ENCODE measurements around the gene RNF151.
A peak's percentile ranks its signal among the peaks of the same experiment; 100 is the strongest.
"Not testable (repeated sequence)": the region's sequence is repeated elsewhere in the genome, so short reads cannot be mapped to it uniquely, and the experiment has no call there.

Gene RNF151

DNA sequence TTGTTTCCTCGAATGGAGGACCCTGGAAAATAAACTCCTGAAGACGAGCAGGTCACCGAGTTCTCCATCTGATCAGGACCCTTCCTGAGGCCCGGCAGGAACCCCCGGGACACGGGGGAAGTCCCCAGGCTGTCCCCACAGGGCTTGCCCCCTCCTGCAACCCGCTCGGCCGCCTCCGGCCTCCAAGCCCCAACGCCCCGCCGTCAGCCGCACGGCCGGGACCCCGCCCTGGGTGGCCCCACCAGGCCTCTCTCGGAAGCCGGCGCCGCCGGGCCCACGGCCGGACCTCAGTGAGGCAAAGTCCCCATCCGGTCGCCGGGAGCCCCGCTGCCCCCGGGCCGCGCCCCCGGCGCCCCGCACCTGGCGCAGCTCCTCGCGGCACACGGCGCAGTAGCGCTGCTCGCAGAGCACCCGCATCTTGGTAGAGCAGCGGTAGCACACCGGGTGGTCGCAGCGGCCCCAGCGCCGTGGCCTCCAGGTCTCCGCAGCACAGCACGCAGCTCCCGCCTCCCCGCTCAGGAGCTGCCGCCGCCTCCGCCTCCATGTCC, 42.6 kb downstream of the RNF151 start:
- Mint-ChIP-seq H3K9me3 (ENCODE audit: low read depth) (no peaks in the 10 kb centered on the region), H3K4me1 (ENCODE audit: low read depth) (peaks cover 39% of the 10 kb centered on the region), H3K27me3 (no peaks in the 10 kb centered on the region), H3K36me3 (peaks cover 3% of the 10 kb centered on the region), H3K4me3 (peak overlapping the region; percentile 93), H3K27ac (peak overlapping the region; percentile 90)

DNA sequence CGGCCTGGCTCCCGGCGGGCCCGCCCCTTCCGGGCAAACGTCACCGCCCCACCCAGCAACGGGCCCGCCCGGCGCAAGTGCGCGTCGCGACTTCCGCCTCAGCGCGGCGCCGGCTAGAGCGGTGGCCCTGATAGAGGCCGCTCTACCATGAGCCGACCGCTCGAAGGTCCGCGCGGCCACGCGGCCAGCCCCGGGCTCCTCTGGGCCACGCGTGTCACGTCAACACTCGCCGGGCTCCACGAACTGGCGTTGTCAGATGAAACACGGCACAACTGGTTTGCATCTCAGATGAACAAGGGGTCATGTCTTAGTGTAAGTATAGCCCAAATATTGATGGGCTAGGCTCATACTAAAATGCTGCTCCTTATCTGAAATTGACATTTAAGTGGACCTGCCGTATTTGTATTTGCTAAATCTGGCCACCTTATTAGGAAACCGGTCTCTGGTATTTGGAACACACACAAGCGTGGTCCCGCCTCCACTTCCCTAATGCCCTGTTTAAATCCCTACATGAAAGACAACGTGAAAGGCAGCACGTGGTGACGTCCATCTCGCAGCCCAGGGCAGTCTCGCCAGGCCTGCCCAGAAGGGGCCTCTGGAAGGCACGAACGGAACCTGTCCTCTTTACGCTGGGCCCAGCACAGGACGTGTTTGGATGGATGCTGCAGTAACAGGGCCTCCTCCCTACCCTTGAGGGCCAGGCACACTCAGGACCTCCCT, 43.3 kb downstream of the RNF151 start, which contains the start of gene ZNF598:
Gene ZNF598, minus strand, starts transcription at position 31 of the 720 bp plus-strand sequence.
- peaks cover 37% of the 10 kb centered on the region for H3K4me1 Mint-ChIP-seq (ENCODE audit: low read depth)
- H3K9me3 Mint-ChIP-seq (ENCODE audit: low read depth) = no peaks in the 10 kb centered on the region
- peaks cover 3% of the 10 kb centered on the region for H3K36me3 Mint-ChIP-seq
- H3K27ac Mint-ChIP-seq = peak within 1 kb of the TSS; percentile 98
- H3K27me3 Mint-ChIP-seq = no peaks in the 10 kb centered on the region
- H3K4me3 Mint-ChIP-seq = peak within 1 kb of the TSS; percentile 96

DNA sequence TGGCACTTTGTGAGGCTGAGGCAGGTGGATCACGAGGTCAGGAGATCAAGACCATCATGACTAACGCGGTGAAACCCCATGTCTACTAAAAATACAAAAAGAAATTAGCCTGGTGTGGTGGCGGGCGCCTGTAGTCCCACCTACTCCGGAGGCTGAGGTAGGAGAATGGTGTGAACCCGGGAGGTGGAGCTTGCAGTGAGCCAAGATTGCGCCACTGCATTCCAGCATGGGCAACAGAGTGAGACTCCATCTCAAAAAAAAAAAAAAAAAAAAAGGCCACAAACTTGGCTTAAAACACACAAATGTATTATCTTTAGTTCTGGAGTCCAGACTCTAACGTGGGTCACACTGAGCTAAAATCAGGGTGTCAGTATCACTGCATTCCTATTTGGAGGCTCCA, 45.1 kb downstream of the RNF151 start:
- H3K27me3 Mint-ChIP-seq; H3K27ac Mint-ChIP-seq; H3K36me3 Mint-ChIP-seq; H3K9me3 Mint-ChIP-seq (ENCODE audit: low read depth): not testable (repeated sequence)
- H3K4me3 Mint-ChIP-seq = peak overlapping the region; percentile 38
- H3K4me1 Mint-ChIP-seq (ENCODE audit: low read depth) = peaks cover 24% of the 10 kb centered on the region

- no peaks in the 10 kb centered on the region for H3K27me3 Mint-ChIP-seq
- H3K4me3 Mint-ChIP-seq = no peak overlapping the region
- peaks cover under 1% of the 10 kb centered on the region for H3K36me3 Mint-ChIP-seq
- H3K4me1 Mint-ChIP-seq (ENCODE audit: low read depth) = peaks cover 10% of the 10 kb centered on the region
- no peak overlapping the region for H3K27ac Mint-ChIP-seq
- no peaks in the 10 kb centered on the region for H3K9me3 Mint-ChIP-seq (ENCODE audit: low read depth)
These were observed 46.9 kb downstream of the RNF151 start for GRCh38 chr16:2013527-2013926.

DNA sequence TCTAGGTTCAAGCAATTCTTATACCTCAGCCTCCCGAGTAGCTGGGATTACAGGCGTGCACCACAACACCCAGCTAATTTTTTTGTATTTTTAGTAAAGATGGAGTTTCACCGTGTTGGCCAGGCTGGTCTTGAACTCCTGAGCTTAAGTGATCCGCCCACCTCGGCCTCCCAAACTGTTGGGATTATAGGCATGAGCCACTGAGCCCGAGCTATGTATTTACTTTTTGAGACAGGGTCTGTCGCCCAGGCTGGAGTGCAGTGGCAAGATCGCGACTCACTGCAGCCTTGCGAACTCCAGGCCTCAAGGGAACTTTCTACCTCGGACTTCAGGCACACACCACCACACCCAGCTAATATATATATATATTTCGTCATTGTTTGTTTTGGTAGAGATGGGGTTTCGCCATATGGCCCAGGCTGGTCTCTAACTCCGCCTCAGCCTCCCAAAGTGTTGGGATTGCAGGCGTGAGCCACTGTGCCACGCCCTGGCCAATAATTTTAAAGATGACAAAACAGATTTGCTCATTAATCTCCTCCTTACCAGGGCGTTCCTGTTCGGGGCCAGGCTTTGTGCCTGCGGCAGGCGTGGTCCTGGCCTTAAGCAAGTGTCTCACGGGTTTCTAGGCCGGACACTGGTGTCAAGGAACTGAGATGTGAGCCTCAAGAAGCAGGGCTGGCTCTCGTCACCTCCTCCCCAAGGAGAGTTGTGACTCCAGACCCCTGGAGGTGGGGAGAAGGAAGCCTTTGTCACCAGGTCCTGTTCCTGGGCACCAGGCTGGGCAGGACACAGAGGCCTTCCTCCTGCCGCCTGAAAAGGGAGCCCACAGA, 48.7 kb downstream of the RNF151 start:
- Mint-ChIP-seq H3K9me3 (ENCODE audit: low read depth) (no peaks in the 10 kb centered on the region), H3K4me1 (ENCODE audit: low read depth) (peaks cover 4% of the 10 kb centered on the region), H3K4me3 (no peak overlapping the region), H3K27ac (no peak overlapping the region), H3K36me3 (no peaks in the 10 kb centered on the region), H3K27me3 (no peaks in the 10 kb centered on the region)

DNA sequence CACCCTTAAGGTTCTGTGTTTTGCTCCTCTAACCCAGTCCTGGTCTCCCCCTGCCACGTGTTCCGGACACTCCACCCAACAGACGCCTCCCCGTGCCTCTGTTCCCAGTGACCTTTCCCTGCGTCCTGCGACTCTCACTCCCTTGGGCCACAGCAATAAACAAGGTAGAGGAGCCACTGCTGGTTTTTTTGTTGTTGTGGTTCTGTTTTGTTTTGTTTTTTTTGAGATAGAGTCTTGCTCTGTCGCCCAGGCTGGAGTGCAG, 49.2 kb downstream of the RNF151 start:
- no peak overlapping the region for H3K4me3 Mint-ChIP-seq
- no peaks in the 10 kb centered on the region for H3K27me3 Mint-ChIP-seq
- no peaks in the 10 kb centered on the region for H3K9me3 Mint-ChIP-seq (ENCODE audit: low read depth)
- H3K27ac Mint-ChIP-seq = no peak overlapping the region
- no peaks in the 10 kb centered on the region for H3K36me3 Mint-ChIP-seq
- H3K4me1 Mint-ChIP-seq (ENCODE audit: low read depth) = peaks cover 5% of the 10 kb centered on the region

GRCh38 chr16:2016407-2016922, 49.8 kb downstream of the RNF151 start:
- H3K27ac Mint-ChIP-seq = no peak overlapping the region

More at GRCh38 chr16:2016407-2016922, 49.8 kb downstream of the RNF151 start:
- Mint-ChIP-seq H3K9me3 (ENCODE audit: low read depth) (no peaks in the 10 kb centered on the region), H3K4me1 (ENCODE audit: low read depth) (peaks cover 5% of the 10 kb centered on the region), H3K4me3 (no peak overlapping the region), H3K36me3 (no peaks in the 10 kb centered on the region), H3K27me3 (no peaks in the 10 kb centered on the region)
